Keratinocyte (primary cell): ENCODE data around the gene KCNN3. TPM values are rescaled to one million over a fixed set of nuclear protein-coding genes. Genes with fewer than 3 reads are reported as not detected.

Experiments used
- DNase-seq: peaks from one replicate; pipeline ENCODE4 v3.0.0-alpha.2; 2011; ENCODE audit warnings: low read depth, missing footprints, low spot score
- FAIRE-seq: peaks from 2 replicates; lab custom pipeline; 2011; peaks lifted over from hg19 to GRCh38; lab: Jason Lieb, UNC
- H2AFZ ChIP-seq: 2 replicates; pipeline ENCODE4 v1.6.0; 2012; ENCODE audit warnings: low read length, control low read depth, inconsistent platforms; ENCODE audit not compliant: control insufficient read depth
- H3K27ac ChIP-seq: 2 replicates; pipeline ENCODE4 v1.5.1; 2011; ENCODE audit warnings: low read length; ENCODE audit not compliant: control insufficient read depth, insufficient read depth
- H3K27me3 ChIP-seq: 3 replicates; pipeline ENCODE4 v1.6.0; 2011; ENCODE audit warnings: low read length; ENCODE audit not compliant: control insufficient read depth, insufficient read depth; ENCODE audit errors: extremely low read depth
- H3K36me3 ChIP-seq, 2 experiments: 2 replicates in 1 of 2; 3 replicates in 1 of 2; pipeline ENCODE4 v1.5.1; 2011; ENCODE audit warnings: low read length in 2 of 2, mild to moderate bottlenecking in 1 of 2; ENCODE audit not compliant: control insufficient read depth in 2 of 2, insufficient read depth in 2 of 2; ENCODE audit errors: extremely low read depth in 1 of 2
- H3K4me1 ChIP-seq: 3 replicates; pipeline ENCODE4 v1.5.1; 2011; ENCODE audit warnings: low read length; ENCODE audit not compliant: control insufficient read depth, insufficient read depth; ENCODE audit errors: extremely low read depth
- H3K4me2 ChIP-seq: 3 replicates; pipeline ENCODE4 v1.6.0; 2011; ENCODE audit warnings: low read depth, low read length; ENCODE audit not compliant: control insufficient read depth, insufficient read depth; ENCODE audit errors: extremely low read depth
- H3K4me3 ChIP-seq, 3 experiments: fragments of 200-600 bp in 1 of 3; sonication (generic) in 1 of 3; 2 replicates in 2 of 3; 3 replicates in 1 of 3; pipeline ENCODE4 v1.5.1; 2011 to 2016; ENCODE audit warnings: low read length in 3 of 3, mild to moderate bottlenecking in 3 of 3, control low read depth in 2 of 3, inconsistent platforms in 1 of 3, low read depth in 1 of 3, mixed read lengths in 1 of 3, mixed run types in 1 of 3, moderate library complexity in 1 of 3; ENCODE audit not compliant: control insufficient read depth in 2 of 3, insufficient read depth in 2 of 3; ENCODE audit errors: extremely low read depth in 1 of 3
- H3K79me2 ChIP-seq: 2 replicates; pipeline ENCODE4 v1.6.0; 2012; ENCODE audit warnings: low read length; ENCODE audit not compliant: control insufficient read depth, insufficient read depth
- H3K9ac ChIP-seq: 3 replicates; pipeline ENCODE4 v1.6.0; 2011; ENCODE audit warnings: low read length; ENCODE audit not compliant: control insufficient read depth, insufficient read depth; ENCODE audit errors: extremely low read depth
- H3K9me1 ChIP-seq: 3 replicates; pipeline ENCODE4 v1.6.0; 2011; ENCODE audit warnings: low read length; ENCODE audit not compliant: control insufficient read depth, insufficient read depth; ENCODE audit errors: extremely low read depth
- H3K9me3 ChIP-seq: 2 replicates; pipeline ENCODE4 v1.5.1; 2012; ENCODE audit warnings: low read depth, low read length; ENCODE audit not compliant: control insufficient read depth
- H4K20me1 ChIP-seq: 3 replicates; pipeline ENCODE4 v1.6.0; 2011; ENCODE audit warnings: low read length; ENCODE audit not compliant: control insufficient read depth, insufficient read depth; ENCODE audit errors: extremely low read depth
- CTCF ChIP-seq, 3 experiments: IDR thresholded peaks in 1 of 3; conservative IDR thresholded peaks in 1 of 3; optimal IDR thresholded peaks in 1 of 3; 2 replicates in 2 of 3; 3 replicates in 1 of 3; pipeline versions ENCODE3 to v1.5.1; 2011; ENCODE audit warnings: low read length in 3 of 3, mild to moderate bottlenecking in 3 of 3, moderate library complexity in 2 of 3, control low read depth in 1 of 3, inconsistent platforms in 1 of 3; ENCODE audit not compliant: insufficient read depth in 2 of 3; ENCODE audit errors: extremely low read depth in 1 of 3
- EZH2 ChIP-seq: IDR thresholded peaks from one replicate; pipeline ENCODE4 v1.6.1; 2012; ENCODE audit warnings: inconsistent platforms, mild to moderate bottlenecking, low read length, moderate library complexity
- dilution Hi-C: fragments of 300-500 bp; cut with MboI; formaldehyde crosslinking; loops from one replicate; pipeline ENCODE4 v1.7.0; 2020; ENCODE audit warnings: low sequenced_read_pairs; ENCODE audit not compliant: extremely low pct_ligation_motif_present
- polyA plus RNA-seq, 5 experiments: library from polyadenylated mRNA; depleted of rRNA in 3 of 5; stranded (reverse) in 3 of 5; stranded (forward) in 1 of 5; unstranded in 1 of 5; fragments of >200 nt; gene quantifications; 1 replicate in 1 of 5; 2 replicates in 3 of 5; 3 replicates in 1 of 5; pipeline versions ENCODE4 v1.2.1 to v1.2.3, GENCODE V29; 2011 to 2012; ENCODE audit warnings: missing spikeins in 2 of 5, low read depth in 1 of 5, low replicate concordance in 1 of 5

KCNN3 gene
- polyA plus RNA-seq, 1 donor (not counting 4 experiments of a cell fraction or from before 2014, with no cell fraction given), result 0.05 TPM

GRCh38 chr1:154694995-154695394 is 175.1 kb downstream of the KCNN3 start:
- Histone ChIP-seq H3K27ac (no peak overlapping the region), H3K4me3 (no peak overlapping the region), H3K9me3 (no peaks in the 10 kb centered on the region), H3K36me3 (no peaks in the 10 kb centered on the region), H3K4me1 (peaks cover 12% of the 10 kb centered on the region), H4K20me1 (no peaks in the 10 kb centered on the region), H3K79me2 (no peaks in the 10 kb centered on the region), H3K27me3 (peaks cover 9% of the 10 kb centered on the region), H3K4me2 (no peak overlapping the region), H3K9me1 (no peaks in the 10 kb centered on the region), H2AFZ (no peak overlapping the region), H3K9ac (no peak overlapping the region)
- TF ChIP-seq CTCF (optimal IDR thresholded peaks at IDR 0.05 in 1 of 3, IDR thresholded peaks at IDR 0.05 in 1 of 3, conservative IDR thresholded peaks at IDR 0.05 in 1 of 3; ENCODE audit: extremely low read depth in 1 of 3, insufficient read depth in 2 of 3, low read length in 3 of 3) (no peak), EZH2 (no peak)
- FAIRE-seq (no peak), DNase-seq (no peak)
- dilution Hi-C loops, result no loop called here

- no peaks in the 10 kb centered on the region for H4K20me1 ChIP-seq
- no peaks in the 10 kb centered on the region for H3K79me2 ChIP-seq
- H3K36me3 ChIP-seq, result no peaks in the 10 kb centered on the region
- H3K27ac ChIP-seq, result no peak overlapping the region
- H3K4me3 ChIP-seq, result no peak overlapping the region
- no peak for DNase-seq
- dilution Hi-C loops, result no loop called here
- no peaks in the 10 kb centered on the region for H3K4me1 ChIP-seq
- H3K9me1 ChIP-seq, result no peaks in the 10 kb centered on the region
- H3K9me3 ChIP-seq, result no peaks in the 10 kb centered on the region
- TF ChIP-seq EZH2, result no peak
- no peak for TF ChIP-seq CTCF (optimal IDR thresholded peaks at IDR 0.05 in 1 of 3, IDR thresholded peaks at IDR 0.05 in 1 of 3, conservative IDR thresholded peaks at IDR 0.05 in 1 of 3; ENCODE audit: extremely low read depth in 1 of 3, insufficient read depth in 2 of 3, low read length in 3 of 3)
- FAIRE-seq, result no peak
- H3K9ac ChIP-seq, result no peak overlapping the region
- no peak overlapping the region for H3K4me2 ChIP-seq
- no peak overlapping the region for H2AFZ ChIP-seq
- H3K27me3 ChIP-seq, result peaks cover 5% of the 10 kb centered on the region
These were observed 181.0 kb downstream of the KCNN3 start for GRCh38 chr1:154689083-154689482.
